ENCODE results near the gene RBBP8NL.

The RBBP8NL gene

DNA sequence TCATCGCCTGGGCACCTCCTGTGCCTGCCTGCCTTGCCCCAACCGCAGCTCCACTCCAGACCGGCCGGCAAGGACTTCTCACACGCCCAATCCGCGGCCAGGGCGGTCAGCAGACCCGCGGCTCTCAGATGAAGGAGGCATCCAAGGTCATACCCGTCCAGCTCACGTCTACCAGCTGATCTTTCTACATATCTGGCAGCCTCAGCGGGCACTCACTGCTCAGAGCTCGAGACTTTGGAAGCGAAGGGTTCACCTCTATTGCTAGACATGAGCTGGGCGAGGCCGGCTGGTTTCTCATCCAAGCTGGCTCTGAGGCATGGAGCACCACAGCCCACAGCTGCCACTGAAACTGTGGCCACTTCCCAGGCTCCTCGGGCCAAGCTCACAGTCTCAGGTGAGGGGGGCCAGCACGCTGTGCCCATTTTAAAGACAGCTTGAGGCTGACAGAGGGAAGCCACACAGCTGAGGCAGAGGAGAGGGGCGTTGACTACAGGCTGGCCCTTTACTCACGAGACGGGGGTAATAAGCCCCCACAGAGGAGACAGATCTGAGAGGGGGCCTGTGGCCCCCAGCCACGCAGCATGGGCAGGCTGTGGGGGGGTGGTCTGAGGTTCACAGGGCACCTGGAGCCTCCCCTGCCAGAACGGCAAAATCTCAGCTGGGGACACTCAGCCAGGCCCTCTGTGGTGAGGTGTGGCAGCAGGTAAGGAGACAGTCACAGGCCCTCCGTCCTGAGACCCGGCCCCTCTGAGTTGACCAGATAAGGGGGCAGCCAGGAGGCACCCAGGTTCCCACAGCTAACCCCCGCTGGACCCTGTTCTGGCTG lies 62.2 kb downstream of the RBBP8NL start:
- no peak for TF ChIP-seq FOXM1 (IDR thresholded peaks at IDR 0.05; ENCODE audit: borderline replicate concordance, low read depth)
- no peak for TF ChIP-seq CREB1 (IDR thresholded peaks at IDR 0.05; ENCODE audit: low read depth)
- TF ChIP-seq NFIC (IDR thresholded peaks at IDR 0.05): no peak
- no peak for TF ChIP-seq CEBPB (IDR thresholded peaks at IDR 0.05)
- TF ChIP-seq TCF12 (IDR thresholded peaks at IDR 0.05; ENCODE audit: low read depth): no peak
- TF ChIP-seq EP300 (IDR thresholded peaks at IDR 0.05; ENCODE audit: borderline replicate concordance): no peak
- no peak for TF ChIP-seq EGR1 (IDR thresholded peaks at IDR 0.05)
- no peak for TF ChIP-seq REST (IDR thresholded peaks at IDR 0.05; ENCODE audit: low read depth)
- no peak for TF ChIP-seq USF1 (IDR thresholded peaks at IDR 0.05)
- TF ChIP-seq RAD21 (IDR thresholded peaks at IDR 0.05; ENCODE audit: low read depth): no peak
- TF ChIP-seq TEAD4 (IDR thresholded peaks at IDR 0.05): no peak
- TF ChIP-seq TAF1 (IDR thresholded peaks at IDR 0.05; ENCODE audit: low read depth): 0 out of 2 replicates have a peak, but pooled peaks have one; percentile 22
- peak; percentile 2; the same call in 1 of the 2 replicates for TF ChIP-seq ZBTB7A (IDR thresholded peaks at IDR 0.05; ENCODE audit: low read depth)
- TF ChIP-seq YY1 (IDR thresholded peaks at IDR 0.05; ENCODE audit: low read depth): no peak
- 0 out of 2 replicates have a peak, but pooled peaks have one; percentile 35 for TF ChIP-seq MAX (IDR thresholded peaks at IDR 0.05)

DNA sequence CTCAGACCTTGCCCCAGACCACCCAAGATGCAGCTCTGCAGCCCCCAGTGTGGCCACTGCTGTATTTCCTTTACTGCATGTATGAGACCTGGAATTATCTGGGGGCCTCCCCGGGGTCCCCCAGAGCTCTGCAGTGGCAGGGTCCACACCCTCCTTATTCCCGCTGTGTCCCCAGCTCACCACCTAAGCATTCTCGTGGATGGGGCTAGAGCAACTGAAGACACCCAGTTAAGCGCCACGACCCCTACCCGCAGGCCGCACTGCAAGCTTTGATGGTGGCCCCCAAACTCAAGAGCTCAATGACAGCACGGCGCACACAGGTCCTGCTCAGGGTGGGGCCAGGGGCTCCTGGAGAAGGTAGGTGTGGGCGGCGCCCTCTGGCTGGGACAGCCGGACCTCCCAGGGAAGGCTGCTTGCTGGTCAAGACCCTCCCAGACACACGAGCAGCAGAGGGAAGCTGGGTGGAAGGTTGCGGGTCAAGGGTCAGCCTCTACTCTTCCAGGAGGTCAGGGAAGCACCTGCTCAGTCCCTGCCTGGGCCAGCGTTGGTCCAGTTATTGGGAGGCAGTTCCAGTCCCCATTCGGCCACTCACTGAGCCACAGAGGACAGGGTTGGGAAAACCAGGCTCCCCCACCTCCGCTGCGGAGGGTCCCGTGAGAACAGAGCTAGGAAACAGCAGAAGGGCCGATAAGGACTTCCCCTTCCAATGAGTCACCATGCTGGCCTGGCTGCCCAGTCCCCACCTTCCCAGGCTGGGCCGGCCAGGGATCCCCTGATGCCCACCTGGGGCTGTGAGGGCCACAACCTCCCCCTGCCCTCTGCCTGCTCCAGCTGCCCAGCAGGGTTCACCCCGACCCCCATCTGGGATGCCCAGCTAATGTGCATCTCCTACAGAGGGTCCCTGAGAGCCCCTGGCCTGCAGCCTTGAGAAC lies 63.2 kb downstream of the RBBP8NL start:
- TF ChIP-seq RAD21 (IDR thresholded peaks at IDR 0.05; ENCODE audit: low read depth): no peak
- TF ChIP-seq NFIC (IDR thresholded peaks at IDR 0.05): no peak
- TF ChIP-seq CREB1 (IDR thresholded peaks at IDR 0.05; ENCODE audit: low read depth): no peak
- no peak for TF ChIP-seq EP300 (IDR thresholded peaks at IDR 0.05; ENCODE audit: borderline replicate concordance)
- no peak for TF ChIP-seq TEAD4 (IDR thresholded peaks at IDR 0.05)

GRCh38 chr20:62362991-62363919 lies 64.1 kb downstream of the RBBP8NL start:
- TF ChIP-seq NFIC (IDR thresholded peaks at IDR 0.05) (no peak), MAX (IDR thresholded peaks at IDR 0.05) (no peak), FOXM1 (IDR thresholded peaks at IDR 0.05; ENCODE audit: borderline replicate concordance, low read depth) (no peak), USF1 (IDR thresholded peaks at IDR 0.05) (no peak), CEBPB (IDR thresholded peaks at IDR 0.05) (no peak), EGR1 (IDR thresholded peaks at IDR 0.05) (no peak), YY1 (IDR thresholded peaks at IDR 0.05; ENCODE audit: low read depth) (no peak), TAF1 (IDR thresholded peaks at IDR 0.05; ENCODE audit: low read depth) (no peak), CREB1 (IDR thresholded peaks at IDR 0.05; ENCODE audit: low read depth) (no peak), REST (IDR thresholded peaks at IDR 0.05; ENCODE audit: low read depth) (no peak), ZBTB7A (IDR thresholded peaks at IDR 0.05; ENCODE audit: low read depth) (no peak; the same call in 1 of the 2 replicates), RAD21 (IDR thresholded peaks at IDR 0.05; ENCODE audit: low read depth) (no peak), EP300 (IDR thresholded peaks at IDR 0.05; ENCODE audit: borderline replicate concordance) (no peak; the same call in 1 of the 2 replicates), TCF12 (IDR thresholded peaks at IDR 0.05; ENCODE audit: low read depth) (no peak; the same call in 1 of the 2 replicates), TEAD4 (IDR thresholded peaks at IDR 0.05) (no peak; the same call in 1 of the 2 replicates)

DNA sequence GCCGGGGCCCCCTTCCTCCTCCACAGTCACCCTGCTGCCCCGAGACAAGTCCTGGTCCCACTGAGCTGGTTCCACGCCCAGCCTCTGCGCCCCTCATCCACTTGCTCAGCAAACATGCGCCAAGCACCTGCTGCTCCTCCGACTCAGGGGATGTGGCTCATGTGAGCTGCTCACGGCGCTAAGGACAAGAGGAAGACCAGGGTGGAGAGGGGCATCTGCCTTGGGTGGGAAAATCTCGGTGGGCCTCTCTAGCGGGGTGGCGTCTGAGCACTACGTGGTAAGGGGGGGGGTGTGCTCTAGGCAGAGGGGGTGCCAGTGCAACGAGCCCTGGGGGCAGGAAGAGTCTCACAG lies 64.8 kb downstream of the RBBP8NL start:
- TF ChIP-seq CREB1 (IDR thresholded peaks at IDR 0.05; ENCODE audit: low read depth) (no peak), MAX (IDR thresholded peaks at IDR 0.05) (peak; percentile 18; the same call in 1 of the 2 replicates)

Data from Ishikawa (cell line).